GM21381 (cell line): Measurements from ENCODE around the gene SARM1.
"Not testable (repeated sequence)": the region's sequence is repeated elsewhere in the genome, so short reads cannot be mapped to it uniquely, and the experiment has no call there.

Source experiments
- ATAC-seq: cut with Tn5 transposase; IDR thresholded peaks from one replicate; pipeline ENCODE4 v1.9.1; 2021; ENCODE audit warnings: mild to moderate bottlenecking, moderate library complexity; ENCODE audit not compliant: unreplicated experiment

The SARM1 gene

DNA sequence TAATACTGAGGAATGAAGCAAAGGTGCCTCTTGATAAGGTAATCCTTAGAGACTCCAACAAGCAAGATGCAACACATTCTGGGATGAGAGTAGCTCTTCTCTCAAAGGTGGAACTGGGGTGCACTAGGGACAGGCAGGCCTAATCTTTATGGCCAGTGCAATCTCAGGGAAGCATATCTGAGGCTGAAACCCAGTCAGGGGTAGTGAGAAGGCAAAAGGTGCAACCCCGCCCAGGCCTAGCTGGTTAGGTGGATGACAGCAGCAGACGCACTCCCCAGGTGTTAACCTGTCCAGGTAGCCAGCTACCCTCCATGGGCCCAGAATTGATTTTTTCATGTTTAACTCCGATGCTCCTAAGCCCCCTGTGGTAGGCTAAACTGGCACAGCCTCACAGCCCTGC is 44.4 kb downstream of the SARM1 start:
- ATAC-seq = no peak

DNA sequence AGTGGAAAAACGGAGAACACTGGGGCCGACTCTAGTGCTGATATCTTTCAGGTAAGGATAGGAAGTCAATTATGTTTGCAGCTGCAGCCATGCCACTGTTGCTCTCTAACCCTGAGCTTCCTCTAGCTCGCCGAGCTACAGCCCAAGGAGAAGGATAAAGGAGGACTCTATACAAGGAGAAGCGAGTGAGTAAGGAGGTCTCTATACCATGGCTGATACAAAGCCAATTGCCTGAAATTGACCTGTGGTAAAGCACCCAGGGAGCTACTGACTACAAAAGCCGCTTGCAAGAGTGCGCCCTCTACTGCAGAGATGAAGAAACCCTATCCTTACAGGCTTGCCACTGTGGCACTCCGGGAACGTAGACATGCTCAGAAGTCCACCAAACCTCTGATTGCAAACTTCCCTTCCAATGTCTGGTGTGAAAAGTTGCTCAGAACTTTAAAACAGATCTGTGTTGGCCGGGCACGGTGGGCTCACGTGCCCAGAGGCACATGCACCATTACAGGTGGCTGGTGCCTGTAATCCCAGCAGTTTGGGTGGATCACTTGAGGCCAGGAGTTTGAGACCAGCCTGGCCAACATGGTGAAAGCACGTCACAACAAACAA is 45.3 kb downstream of the SARM1 start:
- ATAC-seq = no peak

DNA sequence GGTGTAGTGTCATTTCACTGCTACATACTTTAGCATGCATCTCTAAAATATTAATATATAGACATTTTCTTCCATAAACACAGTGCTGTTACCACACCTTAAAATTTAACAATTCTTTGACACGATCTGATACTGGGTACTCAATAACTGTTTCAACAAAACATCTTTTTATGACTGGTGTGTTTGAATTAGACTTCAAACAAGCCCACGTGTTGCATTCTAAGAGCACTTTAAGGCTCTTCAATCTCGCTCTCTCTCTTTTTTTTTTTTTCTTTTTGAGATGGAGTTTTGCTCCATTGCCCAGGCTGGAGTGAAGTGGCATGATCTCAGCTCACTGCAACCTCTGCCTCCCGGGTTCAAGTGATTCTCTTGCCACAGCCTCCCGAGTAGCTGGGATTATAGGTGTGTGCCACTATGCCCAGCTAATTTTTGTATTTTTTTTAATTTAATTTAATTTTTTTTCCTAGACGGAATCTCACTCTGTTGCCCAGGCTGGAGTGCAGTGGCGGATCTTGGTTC is 50.4 kb downstream of the SARM1 start:
- ATAC-seq = no peak

DNA sequence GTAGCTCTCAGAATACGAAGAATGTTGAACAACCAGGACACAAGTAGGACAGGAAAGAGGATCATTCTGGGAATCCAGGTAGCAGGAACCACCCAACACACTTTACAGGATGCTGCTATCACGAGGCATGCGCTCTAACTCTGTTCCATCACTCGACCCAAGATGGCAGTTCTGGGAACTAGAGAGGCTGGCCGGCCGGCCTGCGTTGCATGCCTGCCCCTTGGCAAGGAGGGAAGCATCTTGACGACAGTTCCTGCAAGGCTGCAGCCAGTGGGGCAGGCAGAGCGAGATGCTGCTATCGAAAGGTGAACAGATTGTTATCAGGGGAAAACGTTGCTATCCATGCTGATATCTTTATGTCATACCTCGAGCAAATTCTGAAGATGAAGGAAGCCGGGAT is 53.7 kb downstream of the SARM1 start:
- no peak for ATAC-seq

DNA sequence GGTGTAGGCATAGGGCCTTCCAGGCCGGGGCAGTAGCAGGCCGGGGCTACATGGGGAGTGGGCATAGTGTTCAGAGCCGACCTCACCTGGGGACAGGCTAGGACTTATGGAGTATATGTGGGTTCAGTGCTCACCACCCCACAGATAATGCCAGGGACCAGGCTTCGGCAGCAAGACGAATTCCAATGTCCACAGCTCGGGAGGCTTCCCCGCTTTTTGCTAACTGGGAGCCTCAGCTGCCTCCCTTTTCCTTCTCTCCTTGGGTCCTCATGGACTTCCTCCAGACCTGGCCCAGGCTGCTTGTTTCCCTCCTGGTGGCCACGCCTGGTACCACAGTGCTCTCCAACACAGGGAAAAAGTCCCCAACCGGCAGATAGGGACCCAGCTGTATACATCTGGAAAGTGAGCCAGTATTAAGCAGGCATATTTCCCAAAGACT is 54.6 kb downstream of the SARM1 start:
- no peak for ATAC-seq

DNA sequence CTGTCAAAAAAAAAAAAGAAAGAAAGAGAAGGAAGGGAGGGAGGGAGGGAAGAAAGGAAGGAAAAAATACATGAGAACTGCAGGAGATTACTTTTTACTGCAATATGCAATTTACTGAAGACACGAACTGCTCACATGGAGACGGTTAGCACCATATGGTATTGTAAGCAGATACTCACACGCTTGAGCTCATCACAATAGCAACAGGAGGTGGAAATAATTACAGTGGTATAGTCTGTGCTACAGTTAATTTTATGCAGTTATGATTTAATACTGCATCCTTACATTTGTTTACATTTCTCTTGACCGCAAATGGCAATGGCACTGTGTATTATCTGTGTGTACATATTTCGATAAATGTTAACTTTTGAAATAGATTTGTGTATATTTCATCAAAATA is 55.9 kb downstream of the SARM1 start:
- ATAC-seq = no peak

DNA sequence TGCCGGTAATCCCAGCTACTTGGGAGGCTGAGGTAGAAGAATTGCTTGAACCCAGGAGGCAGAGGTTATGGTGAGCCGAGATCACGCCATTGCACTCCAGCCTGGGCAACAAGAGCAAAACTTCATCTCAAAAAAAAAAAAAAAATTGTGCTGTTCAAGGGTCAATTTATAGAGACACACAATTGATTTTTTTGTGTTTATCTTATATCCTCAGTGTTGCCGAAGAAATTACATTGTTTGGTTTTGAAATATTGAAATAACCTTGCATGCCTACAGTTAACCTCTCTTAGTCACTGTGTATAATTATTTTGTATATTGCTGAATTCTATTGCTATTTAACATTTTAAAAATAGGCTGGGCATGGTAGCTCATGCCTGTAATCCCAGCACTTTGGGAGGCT is 56.5 kb downstream of the SARM1 start:
- ATAC-seq = not testable (repeated sequence)

DNA sequence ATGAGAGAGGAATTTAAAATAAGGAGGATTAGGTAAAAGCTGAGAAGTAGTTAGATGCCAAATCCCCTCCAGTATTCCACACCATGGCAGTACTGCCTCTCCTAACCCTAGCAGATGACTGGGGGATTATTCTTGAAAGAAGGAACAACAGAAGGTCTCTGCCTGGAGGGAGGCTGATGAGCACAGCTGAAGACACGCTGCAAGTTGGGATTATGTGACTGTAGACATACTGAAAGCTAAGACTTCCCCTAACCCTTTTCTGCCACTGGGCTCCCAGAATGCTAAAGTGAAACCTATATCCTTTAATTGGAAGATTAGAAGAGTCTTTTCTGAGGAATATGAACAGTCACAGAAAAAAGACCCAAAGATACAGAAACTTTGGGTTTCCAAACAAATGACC is 62.2 kb downstream of the SARM1 start:
- ATAC-seq = no peak

DNA sequence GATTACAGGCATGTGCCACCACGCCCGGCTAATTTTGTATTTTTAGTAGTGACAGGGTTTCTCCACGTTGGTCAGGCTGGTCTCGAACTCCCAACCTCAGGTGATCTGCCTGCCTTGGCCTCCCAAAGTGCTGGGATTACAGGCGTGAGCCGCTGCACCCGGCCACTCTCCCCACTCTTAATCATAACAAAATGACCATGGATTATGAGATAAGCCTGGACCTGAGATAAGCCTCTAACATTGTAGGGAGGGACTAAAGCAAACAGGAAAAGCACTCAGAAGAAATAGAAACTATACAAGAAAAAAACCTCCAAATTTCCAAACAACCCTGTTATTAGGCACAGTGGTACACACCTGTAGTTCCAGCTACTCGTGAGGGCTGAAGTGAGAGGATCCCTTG is 62.8 kb downstream of the SARM1 start:
- not testable (repeated sequence) for ATAC-seq

DNA sequence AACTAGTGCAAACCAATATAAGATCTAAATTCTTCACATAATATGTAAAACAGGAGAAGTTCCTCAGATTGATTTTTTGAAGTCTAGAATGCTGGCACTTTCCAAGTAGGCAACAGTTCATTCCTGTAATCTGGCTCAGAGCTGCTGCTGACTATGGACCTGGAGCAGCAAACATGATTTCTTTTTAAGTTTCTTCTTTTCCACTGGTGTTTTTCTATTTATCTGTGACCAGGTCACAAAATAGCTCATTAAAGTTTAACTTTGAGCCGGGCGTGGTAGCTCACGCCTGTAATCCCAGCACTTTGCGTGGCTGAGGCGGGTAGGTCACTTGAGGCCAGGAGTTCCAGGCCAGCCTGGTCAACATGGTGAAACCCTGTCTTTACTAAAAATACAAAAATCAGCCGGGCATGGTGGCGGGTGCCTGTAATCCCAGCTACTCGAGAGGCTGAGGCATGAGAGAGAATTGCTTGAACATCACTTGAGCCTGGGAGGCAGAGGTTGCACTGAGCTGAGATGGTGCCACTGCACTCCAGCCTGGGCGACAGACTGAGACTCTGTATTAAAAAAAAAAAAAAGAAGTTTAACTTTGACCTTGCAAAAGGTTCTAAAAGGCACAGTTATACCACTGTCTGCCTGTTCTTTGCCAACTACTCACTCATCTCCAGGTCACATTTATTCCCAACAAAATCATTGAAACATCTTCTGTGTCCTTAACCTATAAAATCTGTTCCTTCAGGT is 72.6 kb downstream of the SARM1 start:
- ATAC-seq = no peak

DNA sequence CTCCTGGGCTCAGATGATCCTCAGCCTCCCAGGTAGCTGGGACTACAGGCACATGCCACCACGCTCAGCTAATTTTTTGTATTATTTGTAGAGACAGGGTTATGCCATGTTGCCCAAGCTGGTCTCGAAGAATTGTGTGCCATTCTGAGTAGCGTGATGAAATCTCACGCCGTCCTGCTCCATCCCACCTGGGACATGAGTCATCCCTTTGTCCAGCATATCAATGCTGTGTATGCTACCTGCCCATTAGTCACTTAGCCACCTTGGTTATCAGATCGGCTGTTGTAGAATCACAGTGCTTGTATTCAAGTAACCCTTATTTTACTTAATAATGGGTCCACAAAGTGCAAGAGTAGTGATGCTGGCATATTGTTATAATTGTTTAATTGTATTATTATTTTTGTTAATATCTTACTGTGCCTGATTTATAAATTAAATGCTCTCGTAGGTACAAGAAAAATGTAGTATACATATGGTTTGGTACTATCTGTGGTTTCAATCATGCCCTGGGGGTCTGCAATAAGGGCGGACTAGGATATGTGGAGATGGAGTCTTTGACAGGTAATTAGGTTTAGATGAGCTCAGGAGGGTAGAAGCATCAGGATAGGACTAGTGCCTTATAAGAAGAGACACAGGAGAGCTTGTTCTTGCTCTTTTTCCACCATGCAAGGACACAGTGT is 75.4 kb downstream of the SARM1 start:
- ATAC-seq = no peak

DNA sequence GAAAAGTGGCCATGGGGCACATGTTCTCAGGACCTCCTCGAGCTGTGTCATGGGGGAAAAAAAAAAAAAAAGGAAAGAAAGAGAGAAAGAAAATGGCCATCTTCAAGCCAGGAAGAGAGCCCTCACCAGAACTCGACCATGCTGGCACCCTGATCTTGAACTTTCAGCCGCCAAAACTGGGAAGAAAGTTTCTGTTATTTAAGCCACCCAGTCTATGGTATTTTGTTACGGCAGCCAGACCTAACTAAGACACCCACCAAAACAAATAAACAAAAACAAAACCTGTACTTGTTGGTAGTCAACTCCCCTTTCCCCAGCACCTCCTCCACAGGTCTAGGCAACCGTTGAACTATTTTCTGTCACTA is 75.9 kb downstream of the SARM1 start:
- no peak for ATAC-seq

DNA sequence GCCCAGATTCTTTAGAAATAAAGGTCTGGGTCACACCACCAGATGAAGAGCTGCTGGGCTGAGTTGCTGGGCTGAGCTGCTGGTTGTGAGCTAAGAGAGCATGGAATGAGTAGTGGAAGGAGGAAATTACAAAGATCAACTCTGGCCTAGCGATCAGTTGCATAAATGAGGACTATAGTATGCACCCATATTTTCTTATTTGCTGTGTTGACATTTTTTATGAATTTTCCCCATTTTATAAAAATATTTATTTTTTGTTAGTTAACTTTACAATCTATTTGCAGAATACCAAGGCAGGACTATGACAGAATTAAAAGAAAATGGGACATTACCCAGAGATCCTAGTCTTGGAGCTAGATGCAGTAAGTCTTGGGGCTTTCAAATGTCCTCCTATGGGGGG is 78.4 kb downstream of the SARM1 start:
- ATAC-seq = no peak
